ENCODE results near the gene SH3RF2.
"Not testable (repeated sequence)": the region's sequence is repeated elsewhere in the genome, so short reads cannot be mapped to it uniquely, and the experiment has no call there.

The SH3RF2 gene

DNA sequence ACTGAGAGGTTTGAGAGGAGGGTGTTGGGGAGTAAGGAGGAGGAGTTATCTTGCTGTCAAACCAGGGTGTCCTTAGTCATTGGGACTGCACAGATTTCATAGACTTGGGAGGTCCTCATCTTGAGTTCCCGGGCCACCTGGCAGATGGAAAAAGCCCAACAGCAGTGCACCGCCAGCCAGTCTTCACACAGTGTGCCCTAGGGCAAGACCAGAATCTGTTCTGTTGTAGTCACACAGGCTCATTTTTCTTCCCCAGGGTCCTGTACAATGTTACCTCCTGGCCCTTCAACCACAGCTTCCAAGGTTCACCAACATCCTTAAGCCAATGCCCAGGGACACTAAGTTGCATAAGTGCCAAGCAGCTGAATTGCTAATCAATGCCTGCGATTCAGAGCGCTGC is 148.0 kb downstream of the SH3RF2 start:
- no peak for DNase-seq (ENCODE audit: low read depth)

DNA sequence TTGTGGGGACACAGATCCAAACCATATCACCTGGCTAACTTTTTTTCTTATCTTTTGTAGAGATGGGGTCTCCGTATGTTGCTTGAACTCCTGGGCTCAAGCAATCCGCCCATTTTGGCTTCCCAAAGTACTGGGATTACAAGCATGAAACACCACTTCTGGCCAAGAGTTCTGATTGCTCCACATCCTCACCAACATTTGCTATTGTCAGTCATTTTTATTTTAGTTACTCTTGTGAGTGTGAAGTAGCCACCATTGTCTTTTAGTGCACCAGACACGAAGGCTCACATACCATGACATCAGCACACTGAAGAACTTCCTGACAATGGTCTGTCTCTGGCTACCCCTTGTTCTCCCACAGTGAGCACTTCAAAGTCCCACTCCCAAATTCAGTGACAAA is 151.7 kb downstream of the SH3RF2 start:
- DNase-seq (ENCODE audit: low read depth): no peak

DNA sequence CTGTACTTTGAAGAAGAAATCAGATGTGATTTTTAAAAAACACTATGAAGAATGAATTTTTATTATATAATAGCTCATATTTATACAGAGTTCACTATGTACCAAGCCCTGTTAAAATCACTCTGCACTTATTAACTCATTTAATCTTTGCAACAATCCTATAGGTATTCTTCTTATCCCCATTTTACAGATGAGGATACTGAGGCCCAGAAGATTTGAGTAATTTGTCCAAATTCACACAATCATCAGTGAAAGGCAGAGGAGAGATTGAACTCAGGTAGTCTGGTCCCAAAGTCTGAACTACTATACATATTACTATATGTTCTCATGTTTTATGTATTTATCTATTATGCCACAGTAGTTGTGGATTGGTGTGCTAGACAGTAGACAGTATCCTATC is 152.9 kb downstream of the SH3RF2 start:
- DNase-seq (ENCODE audit: low read depth): no peak

DNA sequence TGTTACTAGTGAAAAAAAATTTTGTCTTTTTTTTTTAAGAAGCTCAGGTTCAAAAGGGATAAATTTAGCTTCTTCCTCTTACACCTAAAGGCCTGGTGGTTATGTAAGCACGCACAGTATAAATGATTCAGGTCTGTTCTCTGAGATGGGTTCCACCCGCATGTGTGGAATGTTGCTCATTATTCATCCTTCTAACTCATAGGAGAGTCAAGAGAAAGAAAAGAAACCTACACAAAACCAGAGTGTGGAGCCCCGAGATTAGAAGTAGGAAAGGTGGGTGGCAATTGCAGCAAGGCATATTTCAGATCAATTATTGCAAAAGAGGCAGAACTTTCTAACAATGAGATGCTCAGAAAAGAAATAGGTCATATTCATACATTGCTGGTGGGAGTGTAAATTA is 155.5 kb downstream of the SH3RF2 start:
- no peak for DNase-seq (ENCODE audit: low read depth)

DNA sequence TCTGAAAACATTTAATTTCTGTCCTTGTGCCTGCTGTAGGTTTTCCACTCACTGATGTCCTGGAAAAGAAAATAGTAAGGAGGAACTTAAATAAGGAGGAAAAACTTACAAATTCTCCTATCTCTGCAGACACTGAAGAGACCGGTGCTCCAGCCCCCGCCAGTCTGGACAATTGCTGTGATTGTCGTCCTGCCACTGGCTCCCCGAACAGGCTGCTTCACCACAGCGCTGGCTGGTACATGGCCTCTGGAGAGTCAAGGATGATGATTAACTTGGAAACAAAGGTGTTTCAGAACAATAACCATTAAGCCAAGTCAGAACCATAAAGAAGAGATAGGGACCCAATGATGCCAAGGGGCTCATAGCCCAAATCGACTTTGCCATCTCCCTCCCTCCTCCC is 161.7 kb downstream of the SH3RF2 start:
- no peak for DNase-seq (ENCODE audit: low read depth)

DNA sequence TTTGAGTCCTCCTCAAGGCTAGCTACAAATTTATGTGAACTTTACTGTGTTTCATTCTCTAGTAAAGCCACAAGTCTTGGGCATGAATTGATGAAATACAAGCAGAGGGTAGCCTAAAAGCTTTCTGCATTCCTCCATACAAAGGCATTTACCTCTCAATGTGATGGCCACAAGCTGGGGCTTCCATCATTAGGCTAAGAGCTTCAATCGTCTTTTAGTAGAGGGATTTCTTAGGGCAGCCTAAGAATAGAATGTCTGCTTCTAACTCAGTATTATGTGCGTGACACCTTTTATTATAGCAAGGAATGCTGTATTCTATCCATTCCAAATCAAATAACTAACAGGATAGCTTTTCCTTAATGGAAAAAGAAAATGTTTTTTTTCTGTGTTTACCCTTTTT is 165.3 kb downstream of the SH3RF2 start:
- no peak for DNase-seq (ENCODE audit: low read depth)

GRCh38 chr5:146103594-146103993 is 167.2 kb downstream of the SH3RF2 start:
- DNase-seq (ENCODE audit: low read depth): no peak

GRCh38 chr5:146105477-146105876 is 169.1 kb downstream of the SH3RF2 start, which contains the start of gene PLAC8L1:
TSS of gene PLAC8L1 (minus strand) at chr5:146105577. CDS start at chr5:146104311, 1,266 bp downstream.
- no peak for DNase-seq (ENCODE audit: low read depth)

- DNase-seq (ENCODE audit: low read depth): no peak
Measured at GRCh38 chr5:146107901-146108300, 171.5 kb downstream of the SH3RF2 start.

GRCh38 chr5:146108870-146109269 is 172.5 kb downstream of the SH3RF2 start:
- not testable (repeated sequence) for DNase-seq (ENCODE audit: low read depth)

- no peak for DNase-seq (ENCODE audit: low read depth)
Measured at GRCh38 chr5:146109379-146109778, 173.0 kb downstream of the SH3RF2 start.

- DNase-seq (ENCODE audit: low read depth): no peak
Measured at GRCh38 chr5:146111409-146111808, 175.0 kb downstream of the SH3RF2 start.

- no peak for DNase-seq (ENCODE audit: low read depth)
Measured at GRCh38 chr5:146112476-146112875, 176.1 kb downstream of the SH3RF2 start.

Data from activated T-cell treated with anti-CD3 and anti-CD28 coated beads for 1 hour (primary cell).